H1 (cell line): Measurements from ENCODE around the gene ADAMTS17. TPM values are rescaled to one million over a fixed set of nuclear protein-coding genes. Genes with fewer than 3 reads are reported as not detected.

Experiments
- CTCF ChIA-PET: fragments of 300-600 bp; sonication (Branson Sonifier 250); formaldehyde crosslinking; loops from one replicate; lab custom pipeline; 2021; ENCODE audit not compliant: partially characterized antibody; lab: Charles Lee
- POLR2A ChIA-PET: fragments of 300-600 bp; sonication (Branson Sonifier 250); formaldehyde crosslinking; loops from one replicate; lab custom pipeline; 2021; ENCODE audit warnings: inconsistent platforms; ENCODE audit not compliant: partially characterized antibody; lab: Charles Lee
- DNase-seq, 2 experiments: peaks; one replicate each; pipeline versions ENCODE4 v3.0.0 to v3.0.0-alpha.2; 2010 to 2022; ENCODE audit warnings: low spot score in 2 of 2, low read depth in 1 of 2, mixed read lengths in 1 of 2
- FAIRE-seq: peaks from 2 replicates; lab custom pipeline; 2011; peaks lifted over from hg19 to GRCh38; lab: Jason Lieb, UNC
- H2AFZ ChIP-seq: 2 replicates; pipeline ENCODE4 v1.8.1; 2012; ENCODE audit warnings: low read length, inconsistent platforms
- H2AK5ac ChIP-seq: 2 replicates; pipeline ENCODE4 v1.6.1; 2013; ENCODE audit warnings: low read depth, low read length
- H2BK120ac ChIP-seq: replicated peaks from 2 replicates; pipeline ENCODE3; 2013; ENCODE audit warnings: low read depth, low read length, inconsistent platforms
- H2BK12ac ChIP-seq: 2 replicates; pipeline ENCODE4 v1.6.1; 2013; ENCODE audit warnings: low read depth, low read length
- H2BK15ac ChIP-seq: 2 replicates; pipeline ENCODE4 v1.6.1; 2013; ENCODE audit warnings: low read length
- H2BK20ac ChIP-seq: 2 replicates; pipeline ENCODE4 v1.6.1; 2013; ENCODE audit warnings: low read length
- H2BK5ac ChIP-seq: 2 replicates; pipeline ENCODE4 v1.6.1; 2013; ENCODE audit warnings: low read depth, low read length
- H3K14ac ChIP-seq: 2 replicates; pipeline ENCODE4 v1.6.1; 2013; ENCODE audit warnings: inconsistent platforms; ENCODE audit not compliant: insufficient read length
- H3K18ac ChIP-seq: 2 replicates; pipeline ENCODE4 v1.6.1; 2013; ENCODE audit warnings: low read length; ENCODE audit errors: extremely low read depth
- H3K23ac ChIP-seq: 2 replicates; pipeline ENCODE4 v1.6.1; 2013; ENCODE audit warnings: inconsistent platforms; ENCODE audit not compliant: insufficient read length
- H3K23me2 ChIP-seq: 2 replicates; pipeline ENCODE4 v1.6.1; 2013; ENCODE audit warnings: low read depth, low read length
- H3K27ac ChIP-seq: 2 replicates; pipeline ENCODE4 v1.6.1; 2011; ENCODE audit warnings: low read depth, low read length, inconsistent platforms
- H3K27me3 ChIP-seq, 4 experiments: replicated peaks in 1 of 4; 1 replicate in 1 of 4; 2 replicates in 3 of 4; pipeline versions ENCODE4 v1.6.1 to v1.8.1; 2011 to 2013; ENCODE audit warnings: low read length in 3 of 4, mild to moderate bottlenecking in 3 of 4, inconsistent platforms in 2 of 4, mixed read lengths in 2 of 4, moderate library complexity in 1 of 4; ENCODE audit not compliant: control insufficient read depth in 3 of 4, insufficient read depth in 3 of 4; ENCODE audit errors: extremely low read depth in 1 of 4
- H3K36me3 ChIP-seq, 4 experiments: 2 replicates each; pipeline versions ENCODE4 v1.6.1 to v1.8.1; 2011 to 2013; ENCODE audit warnings: mild to moderate bottlenecking in 4 of 4, low read length in 3 of 4, moderate library complexity in 2 of 4, control low read depth in 1 of 4, inconsistent platforms in 1 of 4; ENCODE audit not compliant: insufficient read depth in 4 of 4, control insufficient read depth in 2 of 4
- H3K4ac ChIP-seq: replicated peaks from 2 replicates; pipeline ENCODE3; 2013; ENCODE audit warnings: low read length, low read depth, mixed read lengths, inconsistent platforms; ENCODE audit not compliant: insufficient read length
- H3K4me1 ChIP-seq, 4 experiments: replicated peaks in 1 of 4; 1 replicate in 1 of 4; 2 replicates in 3 of 4; pipeline versions ENCODE4 v1.6.1 to v1.8.1; 2011 to 2013; ENCODE audit warnings: low read length in 3 of 4, inconsistent platforms in 2 of 4, mixed read lengths in 1 of 4; ENCODE audit not compliant: insufficient read depth in 4 of 4, control insufficient read depth in 3 of 4
- H3K4me2 ChIP-seq, 2 experiments: 2 replicates each; pipeline versions ENCODE4 v1.6.1 to v1.8.1; 2011 to 2013; ENCODE audit warnings: low read depth in 2 of 2, low read length in 2 of 2, control low read depth in 1 of 2, inconsistent platforms in 1 of 2, mild to moderate bottlenecking in 1 of 2; ENCODE audit not compliant: insufficient read depth in 1 of 2
- H3K4me3 ChIP-seq, 4 experiments: fragments of 200-600, 300-600 bp in 1 of 4; sonication (generic), shearing (Covaris generic), sonication (Bioruptor Twin) in 1 of 4; 2 replicates each; pipeline versions ENCODE4 v1.5.1 to v1.8.1; 2011 to 2016; ENCODE audit warnings: low read length in 4 of 4, low read depth in 3 of 4, control low read depth in 2 of 4, inconsistent platforms in 2 of 4, mild to moderate bottlenecking in 2 of 4, mixed read lengths in 1 of 4, moderate library complexity in 1 of 4; ENCODE audit not compliant: insufficient read depth in 2 of 4; ENCODE audit errors: extremely low read depth in 1 of 4
- H3K56ac ChIP-seq: replicated peaks from 2 replicates; pipeline ENCODE3; 2013; ENCODE audit warnings: low read depth, mild to moderate bottlenecking, mixed read lengths, low read length, inconsistent platforms; ENCODE audit not compliant: insufficient read length
- H3K79me1 ChIP-seq: 2 replicates; pipeline ENCODE4 v1.6.1; 2013; ENCODE audit warnings: low read depth, low read length, control low read depth
- H3K79me2 ChIP-seq, 2 experiments: 2 replicates each; pipeline versions ENCODE4 v1.6.1 to v1.8.1; 2012 to 2013; ENCODE audit warnings: low read length in 2 of 2, mild to moderate bottlenecking in 2 of 2, inconsistent platforms in 1 of 2; ENCODE audit not compliant: insufficient read depth in 2 of 2, control insufficient read depth in 1 of 2
- H3K9ac ChIP-seq, 4 experiments: replicated peaks in 1 of 4; 1 replicate in 1 of 4; 2 replicates in 3 of 4; pipeline versions ENCODE4 v1.6.1 to v1.8.1; 2011 to 2013; ENCODE audit warnings: low read depth in 3 of 4, low read length in 3 of 4, control low read depth in 2 of 4, mild to moderate bottlenecking in 2 of 4, moderate library complexity in 2 of 4, inconsistent platforms in 1 of 4; ENCODE audit errors: extremely low read depth in 1 of 4
- H3K9me3 ChIP-seq, 2 experiments: 2 replicates each; pipeline versions ENCODE4 v1.6.1 to v1.8.1; 2012 to 2013; ENCODE audit warnings: mild to moderate bottlenecking in 2 of 2, moderate library complexity in 2 of 2, control low read depth in 1 of 2, inconsistent platforms in 1 of 2, low read depth in 1 of 2, low read length in 1 of 2, mixed read lengths in 1 of 2; ENCODE audit not compliant: insufficient read depth in 2 of 2
- H4K20me1 ChIP-seq, 2 experiments: replicated peaks in 1 of 2; 2 replicates each; pipeline versions ENCODE3 to v1.8.1; 2011 to 2013; ENCODE audit warnings: inconsistent platforms in 2 of 2, low read length in 2 of 2, mild to moderate bottlenecking in 1 of 2; ENCODE audit not compliant: insufficient read depth in 2 of 2, control insufficient read depth in 1 of 2
- H4K5ac ChIP-seq: 2 replicates; pipeline ENCODE4 v1.6.1; 2013; ENCODE audit warnings: low read length, low read depth, mixed read lengths, inconsistent platforms; ENCODE audit not compliant: insufficient read length
- H4K8ac ChIP-seq: 2 replicates; pipeline ENCODE4 v1.8.0; 2013; ENCODE audit warnings: mild to moderate bottlenecking, moderate library complexity, low read length, inconsistent platforms; ENCODE audit not compliant: insufficient read depth; ENCODE audit errors: extremely low read depth
- H4K91ac ChIP-seq: replicated peaks from 2 replicates; pipeline ENCODE3; 2013; ENCODE audit warnings: low read length, mixed read lengths, inconsistent platforms; ENCODE audit not compliant: insufficient read length
- ASH2L ChIP-seq: fragments of 200-600, 300-600 bp; sonication (generic); IDR thresholded peaks from one replicate; pipeline ENCODE4 v1.7.1; 2017; ENCODE audit warnings: low read length
- BACH1 ChIP-seq: IDR thresholded peaks from 2 replicates; pipeline ENCODE4 v1.6.1; 2012; ENCODE audit warnings: low read length, improper control_type of control experiment
- KDM5A ChIP-seq: fragments of 200-600 bp; IDR thresholded peaks from 2 replicates; pipeline ENCODE4 v1.7.1; 2012; ENCODE audit warnings: mild to moderate bottlenecking, low read length, inconsistent platforms, mixed read lengths
- SIX5 ChIP-seq: IDR thresholded peaks from 2 replicates; pipeline ENCODE4 v1.6.1; 2011; ENCODE audit warnings: mild to moderate bottlenecking, low read depth, low read length
- WGBS, 2 experiments: shearing (Covaris generic) in 1 of 2; methylation state at CpG; one replicate each; pipeline versions ENCODE4 v1.1.6 to v1.1.7; 2013 to 2015; ENCODE audit warnings: low lambda C conversion rate in 2 of 2, mixed read lengths in 2 of 2, inconsistent platforms in 1 of 2, low coverage in 1 of 2, missing lambda C conversion rate in 1 of 2; ENCODE audit not compliant: insufficient replicate concordance in 2 of 2, insufficient coverage in 1 of 2, insufficient read length in 1 of 2; ENCODE audit errors: extremely low coverage in 1 of 2, missing lambda C conversion rate in 1 of 2; 5-methylcytosine and 5-hydroxymethylcytosine counted together
- polyA plus RNA-seq, 7 experiments: library from polyadenylated mRNA; depleted of rRNA in 3 of 7; stranded (reverse) in 5 of 7; unstranded in 2 of 7; fragments of >200 nt in 5 of 7; fragments of 200-250 nt in 2 of 7; gene quantifications; 1 replicate in 5 of 7; 2 replicates in 1 of 7; 4 replicates in 1 of 7; pipeline versions ENCODE4 v1.2.1 to v1.2.3, GENCODE V29; 2011 to 2013; ENCODE audit warnings: missing spikeins in 2 of 7, mixed read lengths in 2 of 7
- total RNA-seq: library from RNA; stranded (reverse); fragmentation: NEBNext Ultra II Directional; extraction: Animal tissue kit (Norgen Biotek cat#: 25700); gene quantifications from 2 replicates; pipeline ENCODE4 v1.2.1, GENCODE V29; 2021

ADAMTS17 gene
- total and polyA plus RNA-seq, 2 of the 8 experiments (the other 6 are each of a cell fraction or from before 2014, with no cell fraction given) = 0.51 to 1.7 TPM

DNA sequence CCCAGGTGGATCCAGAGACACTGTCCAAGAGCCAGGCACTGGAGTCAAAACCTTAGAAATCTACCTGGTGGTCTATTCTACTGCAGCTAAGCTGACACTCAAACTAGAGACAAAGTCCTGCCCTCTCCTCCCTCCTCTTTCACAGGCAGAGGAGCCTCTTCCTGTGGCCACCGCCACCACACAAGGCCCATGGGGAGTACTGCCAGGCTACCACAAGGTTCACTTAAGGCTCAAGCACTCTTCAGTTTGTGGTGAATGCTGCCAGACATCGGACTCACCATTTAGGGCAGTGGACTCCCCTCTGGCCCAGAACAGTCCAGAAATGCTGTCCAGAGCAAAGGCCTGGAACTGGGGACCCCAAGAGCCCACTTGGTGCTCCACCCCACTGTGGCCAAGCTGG, 160.9 kb downstream of the ADAMTS17 start:
- H3K27me3 ChIP-seq = no peaks in the 10 kb centered on the region
- H2AK5ac ChIP-seq = no peak overlapping the region
- no peak overlapping the region for H2BK20ac ChIP-seq
- no peaks in the 10 kb centered on the region for H3K79me1 ChIP-seq
- H4K8ac ChIP-seq = no peak overlapping the region
- H3K9ac ChIP-seq = no peak overlapping the region
- H3K27ac ChIP-seq = no peak overlapping the region
- no peaks in the 10 kb centered on the region for H4K20me1 ChIP-seq
- H2BK120ac ChIP-seq = no peak overlapping the region
- no peak for TF ChIP-seq ASH2L
- no peak for TF ChIP-seq SIX5
- TF ChIP-seq BACH1 = no peak
- no peak for TF ChIP-seq KDM5A
- H3K9me3 ChIP-seq = no peaks in the 10 kb centered on the region
- no peak overlapping the region for H3K4ac ChIP-seq
- no peak for DNase-seq
- no peak for FAIRE-seq
- H3K56ac ChIP-seq = no peak overlapping the region
- no peak overlapping the region for H2BK15ac ChIP-seq
- H2BK12ac ChIP-seq = no peak overlapping the region
- H3K4me1 ChIP-seq = no peaks in the 10 kb centered on the region
- no peaks in the 10 kb centered on the region for H3K79me2 ChIP-seq
- WGBS, 2 experiments = 100% methylated on average over 2 of the region's 2 CpGs; no CpG with 5 or more reads in 1 of the 2 experiments
- H2AFZ ChIP-seq = no peak overlapping the region
- POLR2A ChIA-PET = no interaction called here
- no peaks in the 10 kb centered on the region for H3K36me3 ChIP-seq
- H3K4me3 ChIP-seq = no peak overlapping the region
- no peak overlapping the region for H3K23ac ChIP-seq
- CTCF ChIA-PET = interaction anchor here (0.8 kb wide), 1 partner anchor 11 kb away, joined by 3 read pairs; no protein-coding TSS in a partner anchor
- no peaks in the 10 kb centered on the region for H3K23me2 ChIP-seq
- no peak overlapping the region for H3K14ac ChIP-seq
- no peak overlapping the region for H3K18ac ChIP-seq
- H4K5ac ChIP-seq = no peak overlapping the region
- H4K91ac ChIP-seq = no peak overlapping the region
- H3K4me2 ChIP-seq = no peak overlapping the region
- H2BK5ac ChIP-seq = no peak overlapping the region
